Measurements from ENCODE around the gene WNT6.

Gene WNT6

DNA sequence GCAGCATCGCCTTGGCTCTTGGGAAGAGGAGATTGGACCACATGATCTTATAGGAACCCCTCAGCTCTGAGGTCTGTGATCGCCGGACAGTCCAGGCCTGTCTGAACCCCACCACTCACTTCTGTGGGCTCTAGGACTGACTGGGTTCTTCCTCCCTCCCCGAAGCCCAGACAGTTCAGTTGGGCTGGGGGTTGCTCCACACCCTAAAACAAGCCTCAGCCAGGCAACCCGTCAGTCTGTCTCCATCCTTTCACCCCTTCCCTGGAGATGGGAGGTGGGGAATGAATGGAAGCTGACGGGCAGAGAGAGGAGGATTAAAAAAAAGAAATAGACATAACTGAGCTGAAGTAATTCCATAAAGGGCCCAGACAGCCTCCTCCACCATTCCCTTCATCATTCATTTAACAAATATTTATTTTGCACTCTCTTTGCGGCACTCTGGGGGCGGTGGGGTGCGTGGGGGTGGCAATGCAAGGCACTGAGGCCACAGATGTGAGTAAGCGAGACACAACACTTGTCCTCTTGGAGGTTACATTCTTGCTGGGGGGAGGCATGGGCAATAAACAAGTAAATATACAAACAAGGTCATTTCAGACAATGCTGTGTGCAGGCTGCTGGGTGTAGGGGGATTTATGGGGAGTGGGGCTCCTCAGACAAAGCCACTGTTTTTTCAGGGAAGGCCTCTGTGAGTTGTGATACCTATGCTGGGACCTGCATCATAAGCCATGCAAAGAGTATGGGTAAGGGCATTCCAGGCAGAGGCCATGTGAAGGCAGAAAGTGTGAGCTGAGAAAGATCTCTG, 33.9 kb downstream of the WNT6 start:
- no peak for DNase-seq (ENCODE audit: low spot score)

DNA sequence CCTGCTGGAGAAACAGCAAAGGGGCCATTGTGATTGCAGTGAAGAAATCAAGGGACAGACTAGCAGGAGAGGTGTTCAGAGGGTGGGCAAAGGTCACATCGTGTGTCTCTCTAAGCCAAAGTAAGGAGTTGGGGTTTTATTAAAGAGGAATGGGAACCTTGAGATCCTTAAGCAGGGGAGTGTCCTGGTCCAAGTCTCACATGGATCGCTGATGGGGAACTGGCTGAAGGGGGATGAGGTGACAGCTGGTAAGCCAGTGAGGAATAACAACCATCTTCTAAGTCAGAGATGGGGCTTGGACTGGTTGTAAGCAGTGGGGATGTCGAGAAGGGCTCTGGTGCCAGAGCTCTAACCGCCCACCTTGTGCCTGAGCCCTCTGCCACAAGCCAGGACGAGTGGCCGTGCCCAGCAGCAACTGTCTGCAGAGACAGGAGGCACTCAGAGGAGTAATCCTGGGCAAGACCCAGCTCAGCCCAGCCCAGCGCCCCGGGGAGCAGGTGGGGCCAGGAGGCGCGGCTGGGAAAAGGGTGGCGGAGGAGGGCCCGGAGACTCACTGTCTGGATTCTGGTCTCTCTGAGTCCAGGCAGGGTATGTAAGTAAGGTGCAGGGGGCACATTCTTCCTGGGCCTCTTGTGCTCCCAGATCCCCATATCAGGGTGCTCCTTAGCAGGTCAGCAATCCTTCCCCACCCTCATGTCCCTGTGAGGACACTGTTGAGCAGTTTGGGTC, 34.7 kb downstream of the WNT6 start:
- no peak for DNase-seq (ENCODE audit: low spot score)

DNA sequence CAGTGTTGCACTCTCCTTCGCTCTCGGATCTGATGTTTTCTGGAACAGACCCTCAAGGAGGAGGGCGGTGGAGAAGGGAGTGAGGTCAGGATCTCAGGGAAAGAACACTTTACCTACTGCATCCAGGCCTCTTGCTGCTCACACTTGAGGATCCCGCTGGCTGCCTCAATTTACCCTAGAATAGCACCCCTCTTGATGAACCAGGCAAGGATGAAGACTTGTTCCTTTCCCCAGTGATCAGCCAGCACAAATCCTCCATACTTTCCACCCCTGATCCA, 35.2 kb downstream of the WNT6 start:
- DNase-seq (ENCODE audit: low spot score) = no peak

DNA sequence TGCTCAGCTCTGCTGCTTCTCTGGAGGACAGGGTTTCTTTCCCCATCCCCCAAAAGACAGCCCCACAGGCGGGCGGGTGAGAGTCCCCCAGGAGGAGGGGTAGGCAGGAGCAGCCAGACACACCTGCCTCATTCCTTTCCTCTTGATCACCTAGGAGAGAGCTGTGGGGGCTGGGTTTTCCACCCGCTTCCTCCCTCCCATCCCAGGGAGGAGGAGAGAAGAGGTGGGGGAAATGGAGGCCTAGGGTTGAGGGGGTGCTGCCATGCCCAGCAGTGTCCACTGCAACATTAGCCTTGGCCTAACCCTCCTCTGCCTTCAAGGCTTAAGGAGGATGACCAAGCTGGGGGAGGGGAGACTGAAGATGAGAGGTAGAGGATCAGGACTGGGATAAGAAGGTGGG, 35.7 kb downstream of the WNT6 start:
- DNase-seq (ENCODE audit: low spot score) = no peak

DNA sequence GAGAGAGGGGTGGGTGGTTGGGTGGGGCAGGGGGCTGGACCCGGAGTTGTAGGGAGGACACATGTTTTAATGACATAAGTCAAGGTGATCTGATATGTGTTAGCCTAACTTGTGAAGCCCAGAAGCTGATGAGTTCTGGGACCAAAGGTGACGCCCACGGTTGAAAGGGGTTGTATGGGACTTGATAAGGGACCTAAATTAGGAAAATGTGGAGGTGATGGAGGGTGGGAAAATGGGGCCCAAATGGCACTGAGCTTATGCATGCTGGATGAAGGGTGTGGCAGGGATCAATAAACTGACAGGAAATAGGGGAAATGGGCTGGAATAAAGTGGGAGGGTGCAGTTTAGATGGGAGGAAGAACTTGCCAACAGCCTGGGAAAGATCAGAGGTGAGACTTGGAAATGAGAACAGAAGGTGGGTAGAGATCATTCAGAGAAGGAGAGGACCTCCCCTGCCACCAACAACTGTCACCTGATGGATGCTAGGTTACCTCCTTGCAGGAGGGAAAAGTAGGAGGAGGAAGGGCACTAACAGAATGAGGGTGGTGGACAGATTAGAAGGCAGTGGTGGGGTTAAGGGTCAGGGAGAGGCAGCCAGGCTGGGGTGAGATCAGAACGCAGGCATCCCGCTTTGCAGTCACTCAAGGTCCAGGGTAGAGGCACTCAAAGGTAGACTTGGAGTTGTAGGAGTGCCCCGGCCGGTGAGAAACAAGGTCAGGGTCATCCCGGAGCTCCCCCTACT, 36.3 kb downstream of the WNT6 start:
- no peak for DNase-seq (ENCODE audit: low spot score)

DNA sequence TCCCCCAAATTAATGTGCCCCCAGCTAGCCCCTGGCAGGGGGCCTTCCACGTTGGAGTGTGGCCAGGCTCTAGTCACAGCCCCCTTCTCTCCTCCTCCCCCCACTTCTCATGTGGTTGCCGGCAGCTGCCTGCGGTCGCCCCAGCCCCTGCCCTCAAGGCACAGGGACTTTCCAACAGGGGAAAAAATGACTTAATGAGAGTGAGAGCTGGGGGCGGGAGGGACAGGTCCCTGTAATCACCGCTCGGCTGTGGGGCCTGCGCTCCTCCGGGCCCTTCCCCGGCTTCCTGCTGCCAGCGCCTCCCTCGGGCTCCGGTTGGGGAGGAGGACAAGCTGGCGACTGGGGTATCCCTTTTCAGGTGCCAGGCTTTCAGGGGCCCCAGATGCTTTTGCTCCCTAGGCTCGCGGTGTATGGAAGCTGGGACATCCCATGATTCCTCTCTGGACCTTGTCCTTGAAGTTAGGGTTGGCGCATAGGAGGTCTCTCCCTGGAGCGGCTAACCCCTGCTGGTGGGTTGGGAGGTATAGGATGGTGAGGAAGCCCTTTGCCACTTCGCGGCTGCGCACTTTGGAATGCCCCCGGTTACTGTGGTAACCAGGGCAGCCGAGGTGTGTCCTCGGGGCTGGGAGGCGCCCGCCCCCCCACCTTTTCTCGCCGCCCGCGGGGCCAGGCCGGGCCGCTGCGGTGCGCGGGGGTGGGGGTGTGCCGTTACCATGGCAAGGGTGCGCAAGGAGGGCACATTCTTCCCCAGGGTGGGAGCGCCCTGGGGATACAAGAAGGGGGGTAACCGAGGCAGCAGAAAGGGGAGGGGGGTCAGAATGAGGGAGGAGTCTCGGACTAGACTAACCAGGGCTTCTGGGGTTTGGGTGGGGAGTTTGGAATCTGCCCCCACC, 37.1 kb downstream of the WNT6 start:
- no peak for DNase-seq (ENCODE audit: low spot score)

DNA sequence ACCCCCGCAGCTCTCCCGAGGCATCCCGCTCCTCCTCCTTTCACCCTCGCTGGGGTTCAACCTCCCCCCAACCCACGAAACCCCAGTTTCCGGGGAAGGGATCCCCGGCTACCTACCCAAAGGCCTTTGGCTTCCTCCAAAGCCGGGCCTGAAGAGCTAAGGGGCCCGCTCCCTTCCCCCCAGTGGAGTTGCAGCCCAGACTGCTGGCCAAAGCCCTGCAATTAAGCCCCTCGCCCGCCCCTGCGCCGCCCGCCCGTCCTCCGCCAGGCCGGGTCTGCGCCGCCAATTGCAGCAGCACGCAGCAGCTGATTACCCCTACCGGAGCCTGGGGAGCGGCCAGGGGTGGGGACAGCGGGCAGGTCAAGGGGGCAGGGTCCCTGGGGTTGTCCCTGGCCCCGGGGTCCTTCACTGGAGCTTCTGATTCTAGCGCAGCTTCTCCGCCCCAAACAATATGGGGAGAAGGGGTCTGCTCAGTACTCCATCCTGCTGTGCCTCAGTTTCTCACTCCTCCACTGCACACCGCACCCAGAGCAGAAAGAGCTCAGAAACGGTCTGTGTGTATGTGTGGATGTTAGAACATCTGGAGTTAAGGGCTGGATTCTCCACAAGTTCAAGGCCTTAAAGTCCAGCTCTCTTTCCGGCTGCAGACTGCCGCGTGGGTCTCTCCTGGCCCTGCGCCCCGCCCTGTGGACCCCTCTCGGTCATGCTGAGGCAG, 37.9 kb downstream of the WNT6 start:
- DNase-seq (ENCODE audit: low spot score) = no peak

DNA sequence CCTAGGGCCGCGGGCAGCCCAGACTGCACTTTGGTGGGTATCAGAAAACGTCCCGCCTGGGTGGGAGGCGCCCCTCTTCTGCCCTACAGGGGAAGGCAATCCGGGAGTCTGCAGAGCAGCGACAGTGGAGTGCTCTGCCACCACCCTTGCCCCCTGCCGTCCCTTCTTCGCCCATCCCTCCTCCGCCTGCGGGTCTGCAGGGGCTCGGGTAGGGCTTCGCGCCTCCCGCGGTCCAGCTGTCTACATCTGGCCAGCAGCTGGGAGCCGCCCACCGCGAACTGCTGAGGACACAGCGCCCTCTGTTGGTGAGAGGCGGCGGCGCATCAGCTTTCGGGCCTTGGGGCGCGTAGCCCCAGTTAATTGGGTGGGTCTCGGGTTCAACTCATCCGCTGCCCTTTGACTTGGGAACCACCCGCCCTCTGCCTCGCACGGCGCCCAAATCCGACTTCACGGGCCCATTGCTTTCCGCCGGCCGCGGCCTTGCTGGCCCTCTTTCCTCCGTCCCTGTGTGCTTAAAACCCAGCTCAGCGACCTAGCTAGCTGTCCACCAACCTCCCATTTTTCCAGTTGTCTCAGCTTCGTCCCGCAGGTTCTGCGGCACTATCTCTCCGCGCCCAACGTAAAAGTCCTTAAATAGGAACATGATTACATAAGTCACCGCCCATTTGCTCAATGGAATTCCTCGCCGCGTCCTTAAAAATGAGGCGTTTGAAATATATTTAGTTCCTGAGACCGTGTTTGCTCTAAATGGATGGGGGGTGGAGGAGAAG, 38.7 kb downstream of the WNT6 start:
- peak; percentile 65 for DNase-seq (ENCODE audit: low spot score)

DNA sequence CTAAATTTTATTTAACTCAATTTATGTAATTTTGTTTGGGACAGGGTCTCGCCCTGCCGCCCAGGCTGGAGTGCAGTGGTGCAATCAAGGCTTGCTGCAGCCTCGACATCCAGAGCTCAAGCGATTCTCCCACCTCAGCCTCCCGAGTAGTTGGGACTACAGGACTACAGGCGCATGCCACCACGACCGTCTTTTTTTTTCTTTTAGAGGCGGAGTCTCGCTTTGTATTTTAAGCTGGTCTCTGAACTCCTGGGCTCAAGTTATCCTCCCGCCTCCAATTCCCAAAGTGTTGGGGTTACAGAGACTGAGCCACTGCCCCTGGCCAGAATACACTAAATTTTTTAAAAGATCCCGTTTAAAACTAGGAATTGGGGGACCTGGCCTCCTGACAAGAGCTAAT, 39.5 kb downstream of the WNT6 start:
- DNase-seq (ENCODE audit: low spot score) = no peak

DNA sequence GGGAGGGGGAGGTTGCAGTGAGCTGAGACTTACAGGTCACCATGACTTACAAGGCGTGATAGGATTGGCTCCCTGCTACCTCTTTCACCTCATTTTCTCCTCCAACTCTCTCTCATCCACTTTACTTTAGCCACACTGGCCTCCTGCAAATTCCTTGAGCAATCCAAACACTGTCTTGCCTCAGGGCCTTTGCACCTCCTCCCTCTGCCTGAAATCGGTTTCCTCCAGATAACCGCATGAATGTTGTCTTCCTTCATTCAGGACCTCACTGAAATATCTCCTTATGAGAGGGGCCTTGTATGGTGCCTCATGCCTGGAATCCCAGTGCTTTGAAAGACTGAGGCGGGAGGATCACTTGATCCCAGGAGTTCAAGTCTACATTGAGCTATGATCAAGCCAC, 42.8 kb downstream of the WNT6 start:
- no peak for DNase-seq (ENCODE audit: low spot score)

DNA sequence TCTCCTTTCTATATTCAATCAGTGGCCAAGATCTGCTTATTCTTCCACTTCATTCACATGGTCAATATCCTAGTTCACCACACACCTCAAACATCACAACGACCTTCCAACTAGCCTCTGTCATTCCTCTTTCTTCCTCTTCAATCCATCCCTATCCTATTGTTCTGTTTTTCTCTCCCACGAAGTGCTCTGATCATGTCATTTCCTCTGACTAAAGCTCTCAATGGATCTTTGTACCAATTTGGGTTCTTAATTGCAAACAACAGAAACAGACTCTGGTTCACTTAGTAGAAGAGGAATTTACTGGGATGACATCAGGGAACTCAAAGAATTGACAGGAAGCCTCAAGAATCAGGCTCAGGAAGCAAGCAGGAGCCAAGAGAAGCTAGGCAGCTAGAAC, 44.6 kb downstream of the WNT6 start:
- DNase-seq (ENCODE audit: low spot score) = no peak

DNA sequence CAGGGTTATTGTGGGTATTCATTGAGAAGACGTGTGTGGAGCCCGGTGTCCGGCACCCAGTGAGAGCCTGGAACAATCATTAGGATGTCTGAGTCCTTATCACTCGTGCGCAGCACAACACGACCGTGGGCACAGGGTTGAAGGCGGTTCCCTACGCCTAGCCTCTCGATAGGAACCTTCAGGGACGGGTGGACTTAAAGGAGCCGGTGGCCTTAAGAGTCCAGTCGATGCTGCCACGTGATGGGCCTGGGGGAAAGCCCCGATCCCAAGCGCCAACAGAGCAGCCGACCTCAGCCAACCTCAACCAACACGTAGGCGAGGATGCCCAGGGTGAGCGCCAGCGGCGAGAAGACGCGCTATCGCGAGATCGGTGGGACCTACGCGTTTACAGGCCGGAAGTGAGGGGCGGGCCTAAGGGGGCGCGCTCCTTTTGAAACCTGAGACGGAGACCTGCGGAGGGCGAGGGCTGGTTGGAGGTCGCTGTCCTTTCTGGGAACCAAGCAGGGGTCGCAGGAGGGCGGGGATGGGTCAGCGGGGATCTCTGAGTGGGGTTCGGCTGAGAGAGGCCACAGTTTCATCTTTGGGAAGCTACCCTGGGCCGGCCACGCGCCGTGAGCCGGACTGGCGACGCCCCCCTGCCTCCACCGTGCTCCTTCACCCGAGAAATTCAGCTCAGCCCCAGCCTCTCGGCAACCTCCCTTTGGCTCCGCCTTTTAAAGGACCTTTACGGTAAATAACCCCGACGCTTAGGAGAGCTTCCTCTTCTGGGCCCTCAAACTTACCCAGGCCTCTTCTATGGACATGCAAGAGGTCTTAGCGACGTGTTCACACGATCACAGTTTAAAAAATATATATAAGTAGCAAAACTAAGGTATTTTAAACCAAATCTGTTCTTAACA, 49.4 kb downstream of the WNT6 start:
- DNase-seq (ENCODE audit: low spot score) = peak; percentile 93

DNA sequence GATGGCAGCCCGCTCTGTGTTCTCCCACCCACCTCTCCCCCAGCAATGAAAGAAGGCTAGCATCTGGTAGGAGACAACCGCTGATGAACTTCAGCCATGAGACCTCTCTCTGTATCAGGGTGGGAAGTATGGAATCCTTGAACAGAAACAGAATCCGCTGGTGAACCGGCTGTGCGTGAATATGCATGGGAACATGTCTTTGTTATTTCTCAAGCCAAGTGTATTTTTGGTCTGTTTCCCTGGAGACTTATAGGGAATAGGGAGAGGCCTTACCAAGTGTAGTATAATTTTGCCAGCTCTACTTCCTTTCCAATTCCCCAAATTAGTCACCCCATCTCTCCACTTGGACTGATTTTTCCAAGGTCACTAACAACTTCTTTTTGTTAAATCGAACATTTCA, 51.1 kb downstream of the WNT6 start:
- no peak for DNase-seq (ENCODE audit: low spot score)

DNA sequence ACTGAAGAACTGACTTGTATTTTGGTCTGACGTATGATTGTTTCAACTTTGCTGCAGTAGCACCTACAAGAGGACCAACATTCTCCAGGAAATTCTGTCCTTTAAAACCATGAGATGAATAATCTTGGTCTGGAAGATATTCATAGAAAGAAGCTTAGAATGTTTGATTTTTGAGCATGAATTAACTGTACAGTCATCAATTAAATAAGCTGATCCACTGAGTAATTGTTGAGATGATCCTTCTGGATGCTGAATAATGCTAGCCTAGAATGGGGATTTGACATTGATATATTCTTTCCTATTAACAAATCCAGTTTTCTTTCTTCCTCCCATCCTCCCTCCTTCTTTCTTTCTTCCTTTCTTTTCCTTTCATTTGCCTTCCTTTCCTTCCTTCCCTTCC, 60.9 kb downstream of the WNT6 start:
- no peak for DNase-seq (ENCODE audit: low spot score)

All from AG08395 (cell line).